Activated B cell treated with CpG ODN at 0.5 μM for 24 hours (primary cell): ENCODE data around the gene TFPI. TPM values are rescaled to one million over a fixed set of nuclear protein-coding genes. Genes with fewer than 3 reads are reported as not detected.

Experiments used
- ATAC-seq: fragments of 200-7000 bp; cut with Tn5 transposase; one replicate; pipeline ENCODE4 v1.10.0; 2021; ENCODE audit warnings: low read depth, mild to moderate bottlenecking, moderate library complexity
- CTCF ChIA-PET: fragments of 350-600 bp; sonication (Branson Sonifier 250); formaldehyde crosslinking; loops from one replicate; lab custom pipeline; 2021; ENCODE audit warnings: antibody characterized with exemption; lab: Charles Lee
- POLR2A ChIA-PET: fragments of 350-600 bp; sonication (Branson Sonifier 250); formaldehyde crosslinking; loops from one replicate; lab custom pipeline; 2021; ENCODE audit warnings: antibody characterized with exemption; lab: Charles Lee
- DNase-seq: peaks from one replicate; pipeline ENCODE4 v3.0.0; 2022
- H3K27ac Mint-ChIP-seq: one replicate; pipeline ENCODE4 v1.8.0; 2020; ENCODE audit warnings: mixed read lengths
- H3K27me3 Mint-ChIP-seq: one replicate; pipeline ENCODE4 v1.8.0; 2021; ENCODE audit warnings: mixed read lengths
- H3K36me3 Mint-ChIP-seq: one replicate; pipeline ENCODE4 v1.8.0; 2021; ENCODE audit warnings: low read depth, mixed read lengths
- H3K4me1 Mint-ChIP-seq: one replicate; pipeline ENCODE4 v1.8.0; 2021; ENCODE audit warnings: mixed read lengths
- H3K4me3 Mint-ChIP-seq: one replicate; pipeline ENCODE4 v1.8.0; 2020; ENCODE audit warnings: mild to moderate bottlenecking, mixed read lengths
- H3K9me3 Mint-ChIP-seq: one replicate; pipeline ENCODE4 v1.8.0; 2020; ENCODE audit warnings: mixed read lengths
- intact Hi-C: fragments of 100-400 bp; cut with micrococcal nuclease; formaldehyde crosslinking; loops from one replicate; pipeline ENCODE4 v1.15.1; 2024
- total RNA-seq: library from RNA; stranded (reverse); gene quantifications from 2 replicates; pipeline ENCODE4 v1.2.3, GENCODE V29; 2022
- TF ChIP-seq, protein P1 (sequence below): fragments of 200-600 bp; IDR thresholded peaks from one replicate; pipeline ENCODE4 v1.8.0; 2022; ENCODE audit warnings: antibody characterized with exemption, mild to moderate bottlenecking

TFPI gene
- total RNA-seq, 1 donor from 2014 or later, result not detected

DNA sequence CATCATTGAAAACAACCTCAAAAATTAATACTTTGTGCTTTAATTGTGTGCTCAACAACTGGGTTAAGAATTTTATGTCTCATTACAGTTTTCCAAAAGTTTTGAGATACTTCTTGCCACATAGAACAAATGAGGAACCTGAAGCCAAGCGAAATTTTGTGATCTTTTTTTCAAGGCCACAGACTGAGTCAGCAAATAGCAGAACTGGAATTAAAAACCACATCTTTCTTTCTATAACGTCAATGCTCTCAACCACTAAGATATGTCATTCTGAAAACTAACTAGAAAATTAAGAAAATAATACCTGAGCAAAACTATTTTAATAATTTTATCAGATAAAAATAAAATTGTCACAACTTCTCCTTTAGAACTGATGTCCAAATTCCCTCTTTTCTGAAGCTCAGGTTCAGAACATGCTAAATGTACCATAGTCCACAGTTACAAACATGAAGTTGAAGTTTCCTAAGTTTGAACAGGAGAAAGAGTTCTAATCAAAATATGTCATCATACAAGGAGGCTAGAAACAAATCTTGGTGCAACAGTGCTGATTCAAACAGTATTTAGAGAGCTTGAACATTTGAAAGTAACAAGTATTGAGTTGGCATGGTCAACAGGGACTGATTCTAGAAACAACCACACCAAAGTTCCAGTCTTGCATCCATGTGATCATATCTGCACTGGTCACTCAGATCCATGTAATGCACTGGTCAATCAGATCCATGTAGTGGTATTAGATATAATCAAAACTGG lies 78.6 kb downstream of the TFPI start:
- H3K4me1 Mint-ChIP-seq, result no peaks in the 10 kb centered on the region
- H3K9me3 Mint-ChIP-seq, result no peaks in the 10 kb centered on the region
- H3K27me3 Mint-ChIP-seq, result no peaks in the 10 kb centered on the region
- ATAC-seq (no peak), DNase-seq (no peak)
- TF ChIP-seq, protein P1, sequence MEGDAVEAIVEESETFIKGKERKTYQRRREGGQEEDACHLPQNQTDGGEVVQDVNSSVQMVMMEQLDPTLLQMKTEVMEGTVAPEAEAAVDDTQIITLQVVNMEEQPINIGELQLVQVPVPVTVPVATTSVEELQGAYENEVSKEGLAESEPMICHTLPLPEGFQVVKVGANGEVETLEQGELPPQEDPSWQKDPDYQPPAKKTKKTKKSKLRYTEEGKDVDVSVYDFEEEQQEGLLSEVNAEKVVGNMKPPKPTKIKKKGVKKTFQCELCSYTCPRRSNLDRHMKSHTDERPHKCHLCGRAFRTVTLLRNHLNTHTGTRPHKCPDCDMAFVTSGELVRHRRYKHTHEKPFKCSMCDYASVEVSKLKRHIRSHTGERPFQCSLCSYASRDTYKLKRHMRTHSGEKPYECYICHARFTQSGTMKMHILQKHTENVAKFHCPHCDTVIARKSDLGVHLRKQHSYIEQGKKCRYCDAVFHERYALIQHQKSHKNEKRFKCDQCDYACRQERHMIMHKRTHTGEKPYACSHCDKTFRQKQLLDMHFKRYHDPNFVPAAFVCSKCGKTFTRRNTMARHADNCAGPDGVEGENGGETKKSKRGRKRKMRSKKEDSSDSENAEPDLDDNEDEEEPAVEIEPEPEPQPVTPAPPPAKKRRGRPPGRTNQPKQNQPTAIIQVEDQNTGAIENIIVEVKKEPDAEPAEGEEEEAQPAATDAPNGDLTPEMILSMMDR, result no peak
- CTCF ChIA-PET, result no interaction called here
- no peaks in the 10 kb centered on the region for H3K36me3 Mint-ChIP-seq
- H3K4me3 Mint-ChIP-seq, result no peak overlapping the region
- H3K27ac Mint-ChIP-seq, result no peak overlapping the region
- intact Hi-C loops, result no loop called here
- POLR2A ChIA-PET, result no interaction called here

GRCh38 chr2:187470698-187471097 lies 83.5 kb downstream of the TFPI start:
- ATAC-seq (no peak), DNase-seq (no peak)
- no peak overlapping the region for H3K27ac Mint-ChIP-seq
- TF ChIP-seq, protein P1, result no peak
- ChIA-PET CTCF (no interaction called here), POLR2A (no interaction called here)
- H3K36me3 Mint-ChIP-seq, result no peaks in the 10 kb centered on the region
- no peak overlapping the region for H3K4me3 Mint-ChIP-seq
- intact Hi-C loops, result no loop called here
- no peaks in the 10 kb centered on the region for H3K9me3 Mint-ChIP-seq
- H3K27me3 Mint-ChIP-seq, result no peaks in the 10 kb centered on the region
- no peaks in the 10 kb centered on the region for H3K4me1 Mint-ChIP-seq

GRCh38 chr2:187469538-187469937 lies 84.7 kb downstream of the TFPI start:
- intact Hi-C loops, result no loop called here
- H3K4me1 Mint-ChIP-seq, result no peaks in the 10 kb centered on the region
- no peak overlapping the region for H3K4me3 Mint-ChIP-seq
- TF ChIP-seq, protein P1, result no peak
- ChIA-PET CTCF (no interaction called here), POLR2A (no interaction called here)
- no peak overlapping the region for H3K27ac Mint-ChIP-seq
- H3K9me3 Mint-ChIP-seq, result no peaks in the 10 kb centered on the region
- DNase-seq, result no peak
- no peak for ATAC-seq
- H3K27me3 Mint-ChIP-seq, result no peaks in the 10 kb centered on the region
- no peaks in the 10 kb centered on the region for H3K36me3 Mint-ChIP-seq

DNA sequence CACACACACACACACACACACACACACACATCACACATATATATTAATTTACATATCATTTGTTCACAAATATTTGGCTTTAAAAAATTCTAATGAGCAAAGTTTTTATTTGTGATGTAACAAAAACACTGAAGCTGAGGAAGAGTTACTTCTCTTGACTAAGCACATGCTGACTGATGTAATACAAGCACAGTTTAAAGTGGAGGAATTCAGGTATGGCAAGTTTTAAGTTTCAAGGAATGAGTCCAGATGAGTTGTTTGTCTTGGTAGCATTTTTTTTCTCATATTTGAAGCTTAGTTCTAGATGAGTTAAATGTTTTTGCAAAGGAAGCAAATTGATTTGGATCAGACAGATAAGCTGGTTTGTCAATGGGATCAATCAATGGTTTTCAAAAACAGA lies 86.0 kb downstream of the TFPI start:
- H3K27ac Mint-ChIP-seq, result no peak overlapping the region
- ATAC-seq (no peak), DNase-seq (no peak)
- intact Hi-C loops, result no loop called here
- ChIA-PET CTCF (interaction anchor here (0.7 kb wide), 1 partner anchor 34 kb away, joined by 3 read pairs; no protein-coding TSS in a partner anchor), POLR2A (no interaction called here)
- no peaks in the 10 kb centered on the region for H3K4me1 Mint-ChIP-seq
- H3K27me3 Mint-ChIP-seq, result no peaks in the 10 kb centered on the region
- no peak overlapping the region for H3K4me3 Mint-ChIP-seq
- TF ChIP-seq, protein P1, result no peak
- H3K36me3 Mint-ChIP-seq, result no peaks in the 10 kb centered on the region
- no peaks in the 10 kb centered on the region for H3K9me3 Mint-ChIP-seq

DNA sequence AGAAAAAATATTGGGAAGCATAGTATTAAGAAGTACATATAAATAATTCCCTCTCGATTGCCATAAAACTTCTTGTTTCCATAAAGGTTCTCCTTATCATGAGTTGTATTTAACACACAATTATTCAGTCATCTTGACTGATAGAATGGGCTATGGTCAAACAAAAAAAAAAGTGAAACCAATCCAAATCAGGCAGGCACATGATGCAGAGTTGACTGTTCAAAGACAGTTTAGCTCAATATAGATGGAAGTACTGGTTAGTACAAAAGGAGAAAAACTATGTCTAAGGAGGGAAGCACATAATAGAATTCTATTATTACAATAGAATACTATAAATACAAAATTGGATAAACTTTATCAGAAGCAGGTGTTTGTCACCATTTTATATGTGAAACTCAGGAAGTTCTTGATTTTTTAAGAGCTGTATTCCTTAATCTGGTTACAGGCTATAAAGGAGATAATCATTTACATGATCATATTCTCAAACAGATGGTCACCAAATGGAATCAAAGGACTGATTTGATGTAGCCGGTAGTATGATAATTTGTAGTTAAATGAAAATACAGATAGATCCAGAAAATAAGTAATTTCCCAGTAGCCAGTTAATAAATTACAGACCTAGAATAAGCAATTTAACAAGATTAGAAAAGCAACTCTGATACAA lies 88.0 kb downstream of the TFPI start:
- CTCF ChIA-PET, result no interaction called here
- ATAC-seq (no peak), DNase-seq (no peak)
- no peak overlapping the region for H3K4me3 Mint-ChIP-seq
- POLR2A ChIA-PET, result no interaction called here
- TF ChIP-seq, protein P1, result no peak
- no peaks in the 10 kb centered on the region for H3K4me1 Mint-ChIP-seq
- H3K9me3 Mint-ChIP-seq, result no peaks in the 10 kb centered on the region
- no peaks in the 10 kb centered on the region for H3K36me3 Mint-ChIP-seq
- no peaks in the 10 kb centered on the region for H3K27me3 Mint-ChIP-seq
- intact Hi-C loops, result no loop called here
- H3K27ac Mint-ChIP-seq, result no peak overlapping the region
